OCI-LY3 (cell line): ENCODE results near the gene TYW1.
"Not testable (repeated sequence)": the region's sequence is repeated elsewhere in the genome, so short reads cannot be mapped to it uniquely, and the experiment has no call there.

Experiments used
- H2AFZ ChIP-seq: fragments of 200-600, 300-600 bp; shearing (Covaris generic); 2 replicates; pipeline ENCODE4 v1.6.0; 2014; ENCODE audit warnings: antibody characterized with exemption, low read depth, low read length
- H3K27ac ChIP-seq: fragments of 200-600, 300-600 bp; sonication (generic); 2 replicates; pipeline ENCODE4 v1.5.1; 2014; ENCODE audit warnings: mild to moderate bottlenecking, low read length, moderate library complexity, mixed read lengths
- H3K27me3 ChIP-seq: fragments of 200-600, 300-600 bp; sonication (generic); 2 replicates; pipeline ENCODE4 v1.6.1; 2014; ENCODE audit warnings: low read depth, low read length, mixed read lengths
- H3K36me3 ChIP-seq: fragments of 200-600, 300-600 bp; sonication (generic); replicated peaks from 2 replicates; pipeline ENCODE3; 2014; ENCODE audit warnings: low read depth, low read length, mixed read lengths
- H3K4me1 ChIP-seq: fragments of 300-600, 200-600 bp; sonication (generic); 2 replicates; pipeline ENCODE4 v1.6.1; 2014; ENCODE audit warnings: low read length, mixed read lengths
- H3K4me2 ChIP-seq: fragments of 200-600, 300-600 bp; sonication (generic); 2 replicates; pipeline ENCODE4 v1.6.1; 2014; ENCODE audit warnings: low read length, mixed read lengths
- H3K4me3 ChIP-seq: fragments of 300-600, 200-600 bp; sonication (generic); 2 replicates; pipeline ENCODE4 v1.5.1; 2014; ENCODE audit warnings: antibody characterized with exemption, mild to moderate bottlenecking, low read length, moderate library complexity
- H3K79me2 ChIP-seq: fragments of 300-600, 200-600 bp; shearing (Covaris generic); 2 replicates; pipeline ENCODE4 v1.6.1; 2014; ENCODE audit warnings: mild to moderate bottlenecking, low read length, mixed read lengths
- H3K9ac ChIP-seq: fragments of 300-600, 200-600 bp; shearing (Covaris generic); 2 replicates; pipeline ENCODE4 v1.6.0; 2014; ENCODE audit warnings: mild to moderate bottlenecking, low read length, moderate library complexity
- H3K9me3 ChIP-seq: fragments of 200-600, 300-600 bp; shearing (Covaris generic); 2 replicates; pipeline ENCODE4 v1.6.1; 2014; ENCODE audit warnings: low read length, mixed read lengths; ENCODE audit not compliant: insufficient read depth
- H4K20me1 ChIP-seq: fragments of 200-600, 300-600 bp; sonication (generic); 2 replicates; pipeline ENCODE4 v1.6.1; 2016; ENCODE audit warnings: low read length, mixed read lengths; ENCODE audit not compliant: insufficient read depth
- CTCF ChIP-seq: fragments of 200-600, 300-600 bp; sonication (generic); IDR thresholded peaks from 2 replicates; pipeline ENCODE4 v1.5.1; 2014; ENCODE audit warnings: antibody characterized with exemption, low read length, low read depth

TYW1 gene

DNA sequence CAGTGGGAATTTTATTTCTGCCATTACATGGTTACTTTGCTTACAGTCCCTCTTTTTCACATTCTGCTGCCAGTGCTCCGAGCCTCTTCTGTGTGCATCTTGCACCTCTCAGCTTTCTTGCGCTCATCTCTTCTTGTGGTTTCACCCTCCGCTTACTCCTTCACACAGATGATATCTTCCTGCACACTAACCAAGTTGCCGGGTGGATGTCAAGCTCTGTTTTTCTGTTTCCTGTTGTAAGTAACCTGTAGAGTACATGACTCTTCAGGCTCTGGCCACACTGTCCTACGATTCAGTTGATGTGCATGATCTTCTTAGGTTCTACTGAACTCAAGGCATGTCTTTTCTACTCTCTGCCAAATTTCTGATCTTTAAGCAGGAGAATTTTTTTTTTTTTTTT is 166.7 kb downstream of the TYW1 start:
- H2AFZ ChIP-seq, H3K4me3 ChIP-seq, H3K9me3 ChIP-seq, H3K79me2 ChIP-seq, H3K36me3 ChIP-seq, H3K27me3 ChIP-seq, H3K27ac ChIP-seq, H4K20me1 ChIP-seq, H3K4me1 ChIP-seq, H3K4me2 ChIP-seq, H3K9ac ChIP-seq: not testable (repeated sequence)

- H3K27ac ChIP-seq, H3K4me3 ChIP-seq, H3K4me1 ChIP-seq, H3K9ac ChIP-seq, H3K4me2 ChIP-seq, H3K36me3 ChIP-seq, H3K79me2 ChIP-seq, H2AFZ ChIP-seq, H3K27me3 ChIP-seq, H4K20me1 ChIP-seq, H3K9me3 ChIP-seq: not testable (repeated sequence)
Measured at GRCh38 chr7:67171151-67171550, 174.5 kb downstream of the TYW1 start.

DNA sequence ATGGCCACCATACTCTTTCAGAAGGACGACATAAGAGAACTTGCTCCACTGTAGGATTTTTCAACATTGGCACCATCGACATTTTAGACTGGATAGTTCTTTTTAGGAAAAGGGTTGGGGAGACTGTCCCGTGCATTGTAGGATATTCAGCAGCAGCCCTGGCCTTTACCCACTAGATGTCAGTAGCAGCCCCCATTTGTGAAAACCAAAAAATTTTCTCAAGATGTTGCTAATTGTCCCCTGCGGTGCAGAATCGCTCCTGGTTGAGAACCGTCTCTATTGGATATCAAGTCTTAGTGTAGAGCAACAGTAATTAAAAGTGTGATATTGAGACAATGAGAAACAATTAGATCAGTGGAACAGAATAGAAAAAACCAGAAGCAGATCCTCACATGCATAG is 180.1 kb downstream of the TYW1 start:
- H3K4me3 ChIP-seq, H3K36me3 ChIP-seq, H3K27me3 ChIP-seq, H4K20me1 ChIP-seq, H3K79me2 ChIP-seq, H3K4me2 ChIP-seq, H2AFZ ChIP-seq, H3K9me3 ChIP-seq, H3K9ac ChIP-seq, H3K4me1 ChIP-seq, H3K27ac ChIP-seq: not testable (repeated sequence)
- peak; percentile 17; the same call in 1 of the 2 replicates for TF ChIP-seq CTCF

- not testable (repeated sequence) for H3K27ac ChIP-seq, H3K36me3 ChIP-seq, H2AFZ ChIP-seq, H3K27me3 ChIP-seq, H4K20me1 ChIP-seq, H3K4me2 ChIP-seq, H3K9ac ChIP-seq, H3K9me3 ChIP-seq, H3K79me2 ChIP-seq, H3K4me3 ChIP-seq, H3K4me1 ChIP-seq
Measured at GRCh38 chr7:67178915-67179688, 182.5 kb downstream of the TYW1 start.

DNA sequence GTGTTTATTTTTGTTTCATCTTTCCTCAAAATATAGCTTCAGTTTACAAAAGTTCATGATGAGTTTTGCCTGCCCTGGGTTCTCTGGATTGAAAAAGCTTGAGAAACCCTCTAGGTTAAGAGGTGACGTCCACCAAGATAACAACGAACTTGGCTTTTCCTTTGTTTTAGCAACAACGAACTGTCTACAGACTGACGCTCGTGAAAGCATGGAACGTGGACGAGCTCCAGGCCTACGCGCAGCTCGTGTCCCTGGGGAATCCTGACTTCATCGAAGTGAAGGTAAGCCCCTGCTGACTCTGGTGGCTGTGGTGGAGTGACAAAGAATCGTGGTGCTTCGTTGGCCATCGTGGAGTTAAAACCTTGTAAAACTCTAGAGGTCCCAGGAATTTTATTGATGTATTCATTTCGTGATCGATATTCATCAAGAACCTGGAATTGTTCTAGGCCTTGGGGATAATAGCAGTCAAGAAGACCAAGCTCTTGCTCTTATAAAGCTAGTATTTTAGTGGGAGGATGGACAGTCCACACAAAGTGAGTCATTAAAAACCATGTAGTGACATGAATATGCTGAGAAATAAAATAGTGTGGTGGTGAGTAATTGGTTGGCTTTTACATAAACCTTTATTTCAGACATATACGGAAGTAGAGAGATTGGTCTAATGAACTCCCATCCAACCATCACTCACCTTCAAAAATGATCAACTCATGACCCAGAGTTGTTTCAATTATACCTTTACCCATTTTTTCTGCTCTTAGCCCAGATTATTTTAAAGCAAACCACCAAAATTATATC is 186.5 kb downstream of the TYW1 start:
- not testable (repeated sequence) for H3K36me3 ChIP-seq, H2AFZ ChIP-seq, H3K4me3 ChIP-seq, H3K27ac ChIP-seq, H3K9ac ChIP-seq, H3K27me3 ChIP-seq, H3K4me1 ChIP-seq, H4K20me1 ChIP-seq, H3K9me3 ChIP-seq, H3K4me2 ChIP-seq, H3K79me2 ChIP-seq

GRCh38 chr7:67184912-67185659 is 188.5 kb downstream of the TYW1 start:
- not testable (repeated sequence) for H3K4me1 ChIP-seq, H3K4me3 ChIP-seq, H3K9me3 ChIP-seq, H2AFZ ChIP-seq, H3K36me3 ChIP-seq, H3K4me2 ChIP-seq, H3K27ac ChIP-seq, H4K20me1 ChIP-seq, H3K9ac ChIP-seq, H3K27me3 ChIP-seq, H3K79me2 ChIP-seq

DNA sequence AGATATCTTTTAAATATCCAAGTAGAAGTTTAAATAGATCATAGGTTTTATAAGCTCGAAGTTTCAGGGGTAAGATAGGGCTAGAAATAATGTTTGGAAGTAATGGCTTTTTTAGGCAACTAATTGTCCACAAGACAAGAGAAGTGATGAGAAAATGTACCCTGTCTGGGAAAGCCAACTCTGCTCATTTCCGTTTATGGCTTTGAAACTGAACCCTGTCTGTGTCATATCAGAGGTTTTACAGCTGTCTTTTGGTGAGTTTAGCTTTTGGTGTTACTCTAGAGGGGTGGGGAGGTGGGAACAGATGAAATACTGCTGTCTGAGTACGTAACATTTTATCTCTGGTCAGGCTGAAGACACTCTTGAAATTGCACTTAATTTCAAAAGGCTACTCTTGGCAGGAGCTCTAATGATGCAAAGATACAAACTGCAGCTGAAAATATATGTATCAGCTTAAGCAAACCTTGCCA is 189.1 kb downstream of the TYW1 start:
- not testable (repeated sequence) for H3K27me3 ChIP-seq, H4K20me1 ChIP-seq, H3K9me3 ChIP-seq, H3K27ac ChIP-seq, H3K4me2 ChIP-seq, H3K9ac ChIP-seq, H3K4me3 ChIP-seq, H3K4me1 ChIP-seq, H3K36me3 ChIP-seq, H3K79me2 ChIP-seq, H2AFZ ChIP-seq

- H4K20me1 ChIP-seq, H3K9ac ChIP-seq, H3K27ac ChIP-seq, H3K4me2 ChIP-seq, H3K27me3 ChIP-seq, H3K9me3 ChIP-seq, H3K36me3 ChIP-seq, H2AFZ ChIP-seq, H3K4me3 ChIP-seq, H3K4me1 ChIP-seq, H3K79me2 ChIP-seq: not testable (repeated sequence)
Measured at GRCh38 chr7:67189160-67189559, 192.5 kb downstream of the TYW1 start.
